Nephron progenitor cell (in vitro differentiated cells): ENCODE measurements around the gene REM2.

Experiments used
- DNase-seq: peaks from one replicate; pipeline ENCODE4 v3.0.0; 2021
- H3K27ac Mint-ChIP-seq: 2 replicates; pipeline ENCODE4 v1.8.0; 2021; ENCODE audit warnings: mild to moderate bottlenecking, moderate library complexity, mixed read lengths
- H3K27me3 Mint-ChIP-seq: 2 replicates; pipeline ENCODE4 v1.8.0; 2021; ENCODE audit warnings: mild to moderate bottlenecking, low read depth, mixed read lengths; ENCODE audit not compliant: poor library complexity
- H3K36me3 Mint-ChIP-seq: 2 replicates; pipeline ENCODE4 v1.8.0; 2021; ENCODE audit warnings: low read depth, mixed read lengths
- H3K4me1 Mint-ChIP-seq: 2 replicates; pipeline ENCODE4 v1.8.0; 2021; ENCODE audit warnings: mixed read lengths
- H3K4me3 Mint-ChIP-seq: 2 replicates; pipeline ENCODE4 v1.8.0; 2021; ENCODE audit warnings: mild to moderate bottlenecking, moderate library complexity, mixed read lengths
- H3K9me3 Mint-ChIP-seq: 2 replicates; pipeline ENCODE4 v1.8.0; 2021; ENCODE audit warnings: mild to moderate bottlenecking, moderate library complexity, mixed read lengths
- TF ChIP-seq, protein P1 (sequence below): fragments of 200-600 bp; sonication (generic); IDR thresholded peaks from 2 replicates; pipeline ENCODE4 v1.5.0; 2021; ENCODE audit warnings: antibody characterized with exemption

The REM2 gene

DNA sequence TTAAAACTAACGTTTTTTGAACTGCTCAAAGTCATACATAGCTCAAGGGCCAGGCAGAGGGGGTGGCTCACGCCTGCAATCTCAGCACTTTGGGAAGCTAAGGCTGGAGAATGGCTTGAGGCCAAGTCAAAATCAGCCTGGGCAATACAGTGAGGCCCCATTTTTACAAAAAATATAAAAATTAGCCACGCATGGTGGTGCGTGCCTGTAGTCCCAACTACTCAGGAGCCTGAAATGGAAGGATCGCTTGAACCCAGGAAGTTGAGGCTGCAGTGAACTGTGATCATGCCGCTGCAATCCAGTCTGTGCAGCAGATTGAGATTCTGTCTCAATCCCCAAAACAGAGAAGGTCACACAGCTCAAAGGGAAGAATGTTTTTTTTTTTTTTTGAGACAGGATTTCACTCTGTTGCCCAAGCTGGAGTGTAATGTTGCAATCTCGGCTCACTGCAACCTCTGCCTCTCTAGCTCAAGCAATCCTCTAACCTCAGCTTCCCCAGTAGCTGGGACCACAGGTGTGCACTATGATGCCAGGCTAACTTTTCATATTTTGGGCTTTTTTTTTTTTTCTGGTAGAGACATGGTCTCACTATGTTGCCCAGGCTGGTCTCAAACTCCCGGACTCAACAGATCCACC is 33.0 kb downstream of the REM2 start:
- no peak overlapping the region for H3K27ac Mint-ChIP-seq
- no peak overlapping the region for H3K4me3 Mint-ChIP-seq
- H3K9me3 Mint-ChIP-seq = no peaks in the 10 kb centered on the region
- peaks cover 45% of the 10 kb centered on the region for H3K4me1 Mint-ChIP-seq
- peaks cover 63% of the 10 kb centered on the region for H3K36me3 Mint-ChIP-seq
- peaks cover 3% of the 10 kb centered on the region for H3K27me3 Mint-ChIP-seq
- DNase-seq = no peak
- TF ChIP-seq, protein P1, sequence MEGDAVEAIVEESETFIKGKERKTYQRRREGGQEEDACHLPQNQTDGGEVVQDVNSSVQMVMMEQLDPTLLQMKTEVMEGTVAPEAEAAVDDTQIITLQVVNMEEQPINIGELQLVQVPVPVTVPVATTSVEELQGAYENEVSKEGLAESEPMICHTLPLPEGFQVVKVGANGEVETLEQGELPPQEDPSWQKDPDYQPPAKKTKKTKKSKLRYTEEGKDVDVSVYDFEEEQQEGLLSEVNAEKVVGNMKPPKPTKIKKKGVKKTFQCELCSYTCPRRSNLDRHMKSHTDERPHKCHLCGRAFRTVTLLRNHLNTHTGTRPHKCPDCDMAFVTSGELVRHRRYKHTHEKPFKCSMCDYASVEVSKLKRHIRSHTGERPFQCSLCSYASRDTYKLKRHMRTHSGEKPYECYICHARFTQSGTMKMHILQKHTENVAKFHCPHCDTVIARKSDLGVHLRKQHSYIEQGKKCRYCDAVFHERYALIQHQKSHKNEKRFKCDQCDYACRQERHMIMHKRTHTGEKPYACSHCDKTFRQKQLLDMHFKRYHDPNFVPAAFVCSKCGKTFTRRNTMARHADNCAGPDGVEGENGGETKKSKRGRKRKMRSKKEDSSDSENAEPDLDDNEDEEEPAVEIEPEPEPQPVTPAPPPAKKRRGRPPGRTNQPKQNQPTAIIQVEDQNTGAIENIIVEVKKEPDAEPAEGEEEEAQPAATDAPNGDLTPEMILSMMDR = no peak

DNA sequence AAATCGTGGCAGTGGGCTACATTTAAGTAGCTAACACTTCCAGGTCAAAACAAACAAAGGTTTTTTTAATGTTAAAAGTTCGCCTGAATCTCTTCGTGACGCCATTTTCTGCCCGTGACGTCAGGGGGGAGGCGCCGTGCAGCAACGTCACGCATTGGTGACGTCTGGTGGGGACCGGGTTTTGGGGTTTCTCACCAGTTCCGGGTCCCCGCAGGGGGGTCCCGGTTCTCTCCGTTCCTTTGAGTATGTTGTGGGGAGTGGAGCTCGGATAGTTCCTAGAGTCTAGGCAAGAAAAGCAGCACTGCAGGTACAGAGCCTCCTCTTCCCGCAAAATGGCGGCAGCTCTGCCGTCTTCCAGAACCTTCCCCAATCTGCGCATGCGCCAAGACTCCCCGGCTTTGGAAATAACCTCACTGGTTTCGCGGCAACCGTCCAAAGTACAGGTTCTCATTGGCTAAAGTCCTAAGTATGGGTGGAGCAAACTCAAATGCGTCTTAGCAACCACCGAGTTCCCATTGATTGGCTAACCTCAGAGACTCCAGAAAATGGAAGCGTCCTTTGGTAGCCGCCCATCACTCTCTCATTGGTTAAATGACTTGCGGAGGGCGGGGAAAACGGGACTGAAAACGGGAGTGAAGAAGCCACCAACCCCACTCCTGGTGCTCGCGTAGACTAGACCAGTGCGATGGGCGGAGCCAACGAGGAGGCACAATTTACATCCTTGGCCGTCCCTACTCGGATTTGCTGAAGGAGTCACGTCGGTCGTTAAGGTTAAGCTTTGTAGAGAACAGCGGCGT is 36.0 kb downstream of the REM2 start, which contains the start of gene RBM23:
Gene RBM23 (minus strand): TSS at position 346 of the 797 bp plus-strand sequence.
- H3K9me3 Mint-ChIP-seq = no peaks in the 10 kb centered on the region
- DNase-seq = peak; percentile 100
- peaks cover 40% of the 10 kb centered on the region for H3K4me1 Mint-ChIP-seq
- TF ChIP-seq, protein P1 = no peak
- peaks cover 69% of the 10 kb centered on the region for H3K36me3 Mint-ChIP-seq
- peaks cover 3% of the 10 kb centered on the region for H3K27me3 Mint-ChIP-seq
- peak within 1 kb of the TSS; percentile 100 for H3K27ac Mint-ChIP-seq
- peak within 1 kb of the TSS; percentile 97 for H3K4me3 Mint-ChIP-seq

DNA sequence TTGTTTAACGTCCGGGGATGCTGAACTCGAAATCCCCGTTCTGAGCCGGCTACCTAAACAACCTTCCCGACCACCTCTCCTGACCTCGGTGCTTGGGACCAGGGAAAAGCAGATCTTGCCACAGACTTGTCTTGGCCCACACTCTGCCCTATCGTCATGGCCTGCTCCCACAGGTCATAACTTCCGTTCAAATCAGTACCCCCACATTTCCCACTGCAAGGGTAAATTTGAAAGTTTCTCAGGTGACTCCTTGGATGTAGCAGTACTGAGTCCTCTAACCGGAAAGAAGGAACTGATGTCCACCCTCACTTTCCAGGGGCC is 36.5 kb downstream of the REM2 start:
- DNase-seq = no peak
- no peaks in the 10 kb centered on the region for H3K9me3 Mint-ChIP-seq
- peaks cover 40% of the 10 kb centered on the region for H3K4me1 Mint-ChIP-seq
- TF ChIP-seq, protein P1 = no peak
- peak overlapping the region; percentile 97 for H3K4me3 Mint-ChIP-seq
- H3K27ac Mint-ChIP-seq = peak overlapping the region; percentile 90
- peaks cover 3% of the 10 kb centered on the region for H3K27me3 Mint-ChIP-seq
- peaks cover 71% of the 10 kb centered on the region for H3K36me3 Mint-ChIP-seq

DNA sequence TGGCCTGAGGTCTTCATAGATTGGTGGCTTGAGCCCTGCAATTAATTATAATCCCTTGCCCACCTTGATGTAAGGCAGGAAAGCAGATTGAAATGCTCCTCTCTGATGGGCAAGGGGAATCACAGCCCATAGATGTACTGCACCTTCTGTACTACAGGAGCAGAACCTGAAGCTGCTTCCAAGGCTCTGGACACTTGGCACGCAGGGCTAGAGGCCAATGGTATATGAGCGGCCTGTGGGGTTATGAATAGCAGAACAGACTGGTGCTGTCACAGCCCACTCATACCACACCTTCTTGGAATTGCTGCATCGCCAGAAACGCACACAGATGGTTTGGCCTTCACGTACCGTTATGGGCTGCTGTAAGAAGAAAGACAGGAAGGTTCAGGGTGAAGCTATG is 37.7 kb downstream of the REM2 start:
- peaks cover 3% of the 10 kb centered on the region for H3K27me3 Mint-ChIP-seq
- no peaks in the 10 kb centered on the region for H3K9me3 Mint-ChIP-seq
- TF ChIP-seq, protein P1 = no peak
- DNase-seq = no peak
- H3K4me3 Mint-ChIP-seq = no peak overlapping the region
- peaks cover 67% of the 10 kb centered on the region for H3K36me3 Mint-ChIP-seq
- peak overlapping the region; percentile 90 for H3K27ac Mint-ChIP-seq
- peaks cover 40% of the 10 kb centered on the region for H3K4me1 Mint-ChIP-seq

DNA sequence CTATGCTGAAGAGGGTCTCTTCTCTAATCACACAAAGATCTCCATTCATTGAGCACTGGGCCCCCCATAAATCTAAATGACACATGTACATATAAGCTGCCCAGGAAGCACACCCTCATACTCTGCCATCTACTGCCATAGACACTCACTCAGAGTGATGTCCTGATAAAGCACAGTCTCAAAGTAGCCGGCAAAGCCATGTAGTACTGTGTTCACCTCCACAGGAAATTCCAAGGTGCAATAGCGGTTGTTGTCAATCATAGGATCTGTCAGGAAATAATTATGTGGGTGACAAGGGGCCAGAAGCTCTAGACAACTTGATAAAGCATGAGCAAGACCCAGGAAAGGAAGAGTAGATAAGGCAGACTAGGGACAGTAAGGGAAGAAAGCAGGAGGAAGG is 39.3 kb downstream of the REM2 start:
- Mint-ChIP-seq H3K9me3 (no peaks in the 10 kb centered on the region), H3K4me3 (no peak overlapping the region), H3K27me3 (peaks cover 3% of the 10 kb centered on the region), H3K4me1 (peaks cover 32% of the 10 kb centered on the region), H3K36me3 (peaks cover 71% of the 10 kb centered on the region), H3K27ac (no peak overlapping the region)
- no peak for DNase-seq
- TF ChIP-seq, protein P1 = no peak
